ENCODE results near the gene TMOD3.

Gene TMOD3

GRCh38 chr15:51828621-51829375 is 655 bp upstream of the TMOD3 start:
- no peaks in the 10 kb centered on the region for H3K27me3 ChIP-seq (ENCODE audit: control insufficient read depth, insufficient read depth, low read length)
- H3K4me1 ChIP-seq (ENCODE audit: control insufficient read depth, insufficient read depth, low read length) = no peaks in the 10 kb centered on the region
- no peaks in the 10 kb centered on the region for H3K9me3 ChIP-seq (ENCODE audit: control insufficient read depth, insufficient read depth, low read length)
- no peak for DNase-seq (ENCODE audit: low read depth, low spot score)
- no peak overlapping the region for H3K4me3 ChIP-seq (ENCODE audit: low read length)
- no peaks in the 10 kb centered on the region for H3K36me3 ChIP-seq (ENCODE audit: control insufficient read depth, insufficient read depth, low read length)
- WGBS (ENCODE audit: insufficient coverage, insufficient read length) = no CpG with 5 or more reads among the region's 9 CpGs
- no peak overlapping the region for H3K27ac ChIP-seq (ENCODE audit: low read length)

GRCh38 chr15:51830276-51830806 is 888 bp downstream of the TMOD3 start:
- H3K27me3 ChIP-seq (ENCODE audit: control insufficient read depth, insufficient read depth, low read length) = no peaks in the 10 kb centered on the region
- DNase-seq (ENCODE audit: low read depth, low spot score) = no peak
- H3K4me3 ChIP-seq (ENCODE audit: low read length) = peak overlapping the region; percentile 80
- no CpG with 5 or more reads among the region's 8 CpGs for WGBS (ENCODE audit: insufficient coverage, insufficient read length)
- H3K4me1 ChIP-seq (ENCODE audit: control insufficient read depth, insufficient read depth, low read length) = 0 out of 2 replicates have a peak, but pooled peaks cover 1% of the 10 kb centered on the region
- H3K9me3 ChIP-seq (ENCODE audit: control insufficient read depth, insufficient read depth, low read length) = no peaks in the 10 kb centered on the region
- no peaks in the 10 kb centered on the region for H3K36me3 ChIP-seq (ENCODE audit: control insufficient read depth, insufficient read depth, low read length)
- no peak overlapping the region for H3K27ac ChIP-seq (ENCODE audit: low read length)

- Histone ChIP-seq H3K4me1 (ENCODE audit: control insufficient read depth, insufficient read depth, low read length) (0 out of 2 replicates have a peak, but pooled peaks cover 1% of the 10 kb centered on the region), H3K27me3 (ENCODE audit: control insufficient read depth, insufficient read depth, low read length) (no peaks in the 10 kb centered on the region), H3K36me3 (ENCODE audit: control insufficient read depth, insufficient read depth, low read length) (no peaks in the 10 kb centered on the region), H3K4me3 (ENCODE audit: low read length) (no peak overlapping the region), H3K27ac (ENCODE audit: low read length) (no peak overlapping the region), H3K9me3 (ENCODE audit: control insufficient read depth, insufficient read depth, low read length) (no peaks in the 10 kb centered on the region)
- no peak for DNase-seq (ENCODE audit: low read depth, low spot score)
- no CpG with 5 or more reads among the region's 1 CpG for WGBS (ENCODE audit: insufficient coverage, insufficient read length)
Observed at GRCh38 chr15:51833772-51834171, 4.3 kb downstream of the TMOD3 start.

GRCh38 chr15:51837792-51838251 is 8.4 kb downstream of the TMOD3 start:
- no peak overlapping the region for H3K4me3 ChIP-seq (ENCODE audit: low read length)
- H3K27ac ChIP-seq (ENCODE audit: low read length) = no peak overlapping the region
- peaks cover 2% of the 10 kb centered on the region; the same call in 1 of the 2 replicates for H3K4me1 ChIP-seq (ENCODE audit: control insufficient read depth, insufficient read depth, low read length)
- no peaks in the 10 kb centered on the region for H3K9me3 ChIP-seq (ENCODE audit: control insufficient read depth, insufficient read depth, low read length)
- no peaks in the 10 kb centered on the region for H3K36me3 ChIP-seq (ENCODE audit: control insufficient read depth, insufficient read depth, low read length)
- no CpG with 5 or more reads among the region's 4 CpGs for WGBS (ENCODE audit: insufficient coverage, insufficient read length)
- DNase-seq (ENCODE audit: low read depth, low spot score) = no peak
- H3K27me3 ChIP-seq (ENCODE audit: control insufficient read depth, insufficient read depth, low read length) = no peaks in the 10 kb centered on the region

GRCh38 chr15:51838270-51838669 is 8.8 kb downstream of the TMOD3 start:
- WGBS (ENCODE audit: insufficient coverage, insufficient read length) = no CpG with 5 or more reads among the region's 2 CpGs
- H3K9me3 ChIP-seq (ENCODE audit: control insufficient read depth, insufficient read depth, low read length) = no peaks in the 10 kb centered on the region
- no peak overlapping the region for H3K27ac ChIP-seq (ENCODE audit: low read length)
- peaks cover 3% of the 10 kb centered on the region; the same call in 1 of the 2 replicates for H3K4me1 ChIP-seq (ENCODE audit: control insufficient read depth, insufficient read depth, low read length)
- no peaks in the 10 kb centered on the region for H3K27me3 ChIP-seq (ENCODE audit: control insufficient read depth, insufficient read depth, low read length)
- H3K36me3 ChIP-seq (ENCODE audit: control insufficient read depth, insufficient read depth, low read length) = no peaks in the 10 kb centered on the region
- H3K4me3 ChIP-seq (ENCODE audit: low read length) = no peak overlapping the region
- DNase-seq (ENCODE audit: low read depth, low spot score) = no peak

- no peaks in the 10 kb centered on the region for H3K9me3 ChIP-seq (ENCODE audit: control insufficient read depth, insufficient read depth, low read length)
- H3K4me3 ChIP-seq (ENCODE audit: low read length) = no peak overlapping the region
- no peaks in the 10 kb centered on the region for H3K27me3 ChIP-seq (ENCODE audit: control insufficient read depth, insufficient read depth, low read length)
- no peak for DNase-seq (ENCODE audit: low read depth, low spot score)
- no peak overlapping the region for H3K27ac ChIP-seq (ENCODE audit: low read length)
- peaks cover 2% of the 10 kb centered on the region; the same call in 1 of the 2 replicates for H3K4me1 ChIP-seq (ENCODE audit: control insufficient read depth, insufficient read depth, low read length)
- no peaks in the 10 kb centered on the region for H3K36me3 ChIP-seq (ENCODE audit: control insufficient read depth, insufficient read depth, low read length)
- 100% methylated on average over 1 of the region's 4 CpGs for WGBS (ENCODE audit: insufficient coverage, insufficient read length)
Observed at GRCh38 chr15:51840692-51841091, 11.2 kb downstream of the TMOD3 start.

GRCh38 chr15:51841406-51842040 is 12.1 kb downstream of the TMOD3 start:
- no CpG with 5 or more reads among the region's 5 CpGs for WGBS (ENCODE audit: insufficient coverage, insufficient read length)
- H3K27ac ChIP-seq (ENCODE audit: low read length) = no peak overlapping the region
- no peak overlapping the region for H3K4me3 ChIP-seq (ENCODE audit: low read length)
- DNase-seq (ENCODE audit: low read depth, low spot score) = no peak
- H3K9me3 ChIP-seq (ENCODE audit: control insufficient read depth, insufficient read depth, low read length) = no peaks in the 10 kb centered on the region
- no peaks in the 10 kb centered on the region for H3K36me3 ChIP-seq (ENCODE audit: control insufficient read depth, insufficient read depth, low read length)
- no peaks in the 10 kb centered on the region for H3K27me3 ChIP-seq (ENCODE audit: control insufficient read depth, insufficient read depth, low read length)
- H3K4me1 ChIP-seq (ENCODE audit: control insufficient read depth, insufficient read depth, low read length) = peaks cover 2% of the 10 kb centered on the region; the same call in 1 of the 2 replicates

- H3K4me1 ChIP-seq (ENCODE audit: control insufficient read depth, insufficient read depth, low read length) = peaks cover 2% of the 10 kb centered on the region; the same call in 1 of the 2 replicates
- 100% methylated on average over 2 of the region's 3 CpGs for WGBS (ENCODE audit: insufficient coverage, insufficient read length)
- H3K27me3 ChIP-seq (ENCODE audit: control insufficient read depth, insufficient read depth, low read length) = no peaks in the 10 kb centered on the region
- no peak for DNase-seq (ENCODE audit: low read depth, low spot score)
- H3K9me3 ChIP-seq (ENCODE audit: control insufficient read depth, insufficient read depth, low read length) = no peaks in the 10 kb centered on the region
- no peak overlapping the region for H3K27ac ChIP-seq (ENCODE audit: low read length)
- no peak overlapping the region for H3K4me3 ChIP-seq (ENCODE audit: low read length)
- H3K36me3 ChIP-seq (ENCODE audit: control insufficient read depth, insufficient read depth, low read length) = no peaks in the 10 kb centered on the region
Observed at GRCh38 chr15:51842265-51842664, 12.8 kb downstream of the TMOD3 start.

GRCh38 chr15:51842852-51843737 is 13.6 kb downstream of the TMOD3 start:
- Histone ChIP-seq H3K36me3 (ENCODE audit: control insufficient read depth, insufficient read depth, low read length) (no peaks in the 10 kb centered on the region), H3K27ac (ENCODE audit: low read length) (no peak overlapping the region), H3K4me1 (ENCODE audit: control insufficient read depth, insufficient read depth, low read length) (peaks cover 2% of the 10 kb centered on the region; the same call in 1 of the 2 replicates), H3K27me3 (ENCODE audit: control insufficient read depth, insufficient read depth, low read length) (no peaks in the 10 kb centered on the region), H3K9me3 (ENCODE audit: control insufficient read depth, insufficient read depth, low read length) (no peaks in the 10 kb centered on the region), H3K4me3 (ENCODE audit: low read length) (no peak overlapping the region)
- WGBS (ENCODE audit: insufficient coverage, insufficient read length) = 100% methylated on average over 1 of the region's 6 CpGs
- DNase-seq (ENCODE audit: low read depth, low spot score) = no peak
